Epidermal melanocyte (primary cell): Measurements from ENCODE around the gene POLR2I.
A peak's percentile ranks its signal among the peaks of the same experiment; 100 is the strongest.
"Not testable (repeated sequence)": the region's sequence is repeated elsewhere in the genome, so short reads cannot be mapped to it uniquely, and the experiment has no call there.

ENCODE experiments used
- DNase-seq: peaks from one replicate; pipeline ENCODE4 v3.0.0; 2011; ENCODE audit warnings: low spot score; ENCODE audit not compliant: insufficient read length

Gene POLR2I

DNA sequence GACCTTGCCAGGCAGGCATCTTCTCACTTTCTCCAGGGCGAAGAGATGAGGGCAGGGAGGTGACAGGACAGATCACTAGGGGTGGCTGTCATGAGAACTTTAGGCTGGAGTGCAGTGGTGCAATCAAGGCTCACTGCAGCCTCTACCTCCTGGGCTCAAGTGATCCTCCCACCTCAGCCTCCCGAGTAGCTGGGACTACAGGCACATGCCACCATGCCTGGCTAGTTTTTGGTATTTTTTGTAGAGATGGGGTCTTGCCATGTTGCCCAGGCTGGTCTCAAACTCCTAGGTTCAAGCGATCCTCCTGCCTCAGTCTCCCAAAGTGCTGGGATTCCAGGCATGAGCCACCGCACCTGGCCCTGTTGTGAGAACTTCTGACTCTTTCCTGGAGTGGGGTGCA, 20.2 kb upstream of the POLR2I start:
- not testable (repeated sequence) for DNase-seq

DNA sequence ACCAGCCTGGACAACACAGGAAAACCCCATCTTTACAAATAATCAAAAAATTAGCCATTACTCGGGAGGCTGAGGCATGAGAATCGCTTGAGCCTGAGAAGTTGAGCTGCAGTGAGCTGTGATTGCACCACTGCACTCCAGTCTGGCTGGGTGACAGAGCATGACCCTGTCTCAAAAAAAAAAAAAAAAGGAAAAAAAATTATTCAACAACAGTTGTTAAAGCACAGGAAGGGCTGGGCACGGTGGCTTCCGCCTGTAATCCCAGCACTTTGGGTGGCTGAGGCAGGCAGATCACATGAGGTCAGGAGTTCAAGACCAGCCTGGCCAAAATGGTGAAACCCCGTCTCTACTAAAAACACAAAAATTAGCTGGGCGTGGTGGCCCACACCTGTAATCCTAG, 16.5 kb upstream of the POLR2I start:
- DNase-seq, result not testable (repeated sequence)

DNA sequence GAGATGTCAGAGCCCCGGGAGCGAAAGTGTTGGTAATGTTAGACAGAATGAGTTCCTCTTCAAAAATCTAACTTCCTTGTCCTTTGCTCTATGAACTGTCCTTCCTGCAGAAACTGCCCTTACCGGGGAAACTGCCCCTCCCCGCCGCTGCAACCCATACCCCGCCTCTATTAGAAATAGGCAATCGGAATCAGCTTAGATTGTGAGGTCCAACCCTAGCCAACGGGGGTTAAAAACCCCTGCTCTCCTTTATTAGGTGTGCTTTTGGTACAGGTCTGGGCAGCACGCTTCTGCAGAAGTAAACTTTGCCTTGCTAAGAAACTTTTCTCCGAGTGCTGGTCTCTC, 13.7 kb upstream of the POLR2I start:
- DNase-seq, result no peak

DNA sequence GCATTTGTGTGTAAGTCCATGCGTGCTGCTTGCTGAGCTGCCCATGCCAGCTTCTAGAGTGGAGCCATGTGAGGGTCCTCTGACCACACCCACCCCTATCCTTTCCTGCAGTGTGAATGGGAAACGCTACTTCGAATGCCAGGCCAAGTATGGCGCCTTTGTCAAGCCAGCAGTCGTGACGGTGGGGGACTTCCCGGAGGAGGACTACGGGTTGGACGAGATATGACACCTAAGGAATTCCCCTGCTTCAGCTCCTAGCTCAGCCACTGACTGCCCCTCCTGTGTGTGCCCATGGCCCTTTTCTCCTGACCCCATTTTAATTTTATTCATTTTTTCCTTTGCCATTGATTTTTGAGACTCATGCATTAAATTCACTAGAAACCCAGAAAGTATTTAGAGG, 10.9 kb upstream of the POLR2I start:
- DNase-seq, result no peak

DNA sequence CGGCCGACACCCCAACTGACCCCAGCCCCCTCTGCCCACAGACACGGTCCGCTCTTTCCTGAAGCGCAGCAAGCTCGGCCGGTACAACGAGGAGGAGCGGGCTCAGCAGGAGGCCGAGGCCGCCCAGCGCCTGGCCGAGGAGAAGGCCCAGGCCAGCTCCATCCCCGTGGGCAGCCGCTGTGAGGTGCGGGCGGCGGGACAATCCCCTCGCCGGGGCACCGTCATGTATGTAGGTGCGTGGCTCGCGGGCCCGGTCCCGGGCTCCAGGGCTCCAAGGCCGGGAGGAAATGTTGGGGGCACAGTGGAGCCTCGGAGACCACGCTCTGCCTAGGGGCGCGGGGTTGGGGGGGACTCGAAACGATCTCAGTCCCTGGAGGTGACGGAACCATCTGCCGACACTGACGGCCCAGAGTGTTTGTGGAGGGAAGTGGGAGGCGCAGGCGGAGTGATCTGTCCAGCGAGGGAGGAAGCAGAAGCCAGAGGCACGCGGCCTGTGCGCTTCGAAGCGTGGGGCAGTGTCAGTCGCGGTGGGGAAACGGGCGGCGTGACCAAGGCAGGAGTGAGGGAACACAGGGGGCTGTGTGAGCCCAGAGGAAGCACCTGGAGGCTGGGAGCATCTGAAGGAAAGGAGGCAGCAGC, 6.9 kb upstream of the POLR2I start:
- no peak for DNase-seq

DNA sequence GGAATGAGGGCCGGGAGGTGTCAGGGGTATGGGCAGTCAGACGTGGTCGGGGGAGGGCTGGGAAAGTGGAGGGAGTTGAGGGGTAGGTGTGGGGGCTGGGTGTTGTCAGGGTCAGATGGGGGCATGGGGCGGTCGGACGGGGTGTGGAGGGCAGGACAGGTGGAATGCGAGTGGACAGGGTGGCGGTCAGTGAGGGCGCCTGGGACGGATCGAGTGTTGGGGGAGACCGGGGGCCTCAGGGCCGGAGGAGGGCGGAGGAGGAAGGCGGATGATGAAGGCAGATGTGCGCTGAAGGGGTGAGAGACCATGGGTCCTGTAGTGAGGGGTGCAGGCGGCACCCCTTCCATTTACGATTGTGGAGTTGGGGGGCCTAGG, 6.3 kb upstream of the POLR2I start:
- no peak for DNase-seq

DNA sequence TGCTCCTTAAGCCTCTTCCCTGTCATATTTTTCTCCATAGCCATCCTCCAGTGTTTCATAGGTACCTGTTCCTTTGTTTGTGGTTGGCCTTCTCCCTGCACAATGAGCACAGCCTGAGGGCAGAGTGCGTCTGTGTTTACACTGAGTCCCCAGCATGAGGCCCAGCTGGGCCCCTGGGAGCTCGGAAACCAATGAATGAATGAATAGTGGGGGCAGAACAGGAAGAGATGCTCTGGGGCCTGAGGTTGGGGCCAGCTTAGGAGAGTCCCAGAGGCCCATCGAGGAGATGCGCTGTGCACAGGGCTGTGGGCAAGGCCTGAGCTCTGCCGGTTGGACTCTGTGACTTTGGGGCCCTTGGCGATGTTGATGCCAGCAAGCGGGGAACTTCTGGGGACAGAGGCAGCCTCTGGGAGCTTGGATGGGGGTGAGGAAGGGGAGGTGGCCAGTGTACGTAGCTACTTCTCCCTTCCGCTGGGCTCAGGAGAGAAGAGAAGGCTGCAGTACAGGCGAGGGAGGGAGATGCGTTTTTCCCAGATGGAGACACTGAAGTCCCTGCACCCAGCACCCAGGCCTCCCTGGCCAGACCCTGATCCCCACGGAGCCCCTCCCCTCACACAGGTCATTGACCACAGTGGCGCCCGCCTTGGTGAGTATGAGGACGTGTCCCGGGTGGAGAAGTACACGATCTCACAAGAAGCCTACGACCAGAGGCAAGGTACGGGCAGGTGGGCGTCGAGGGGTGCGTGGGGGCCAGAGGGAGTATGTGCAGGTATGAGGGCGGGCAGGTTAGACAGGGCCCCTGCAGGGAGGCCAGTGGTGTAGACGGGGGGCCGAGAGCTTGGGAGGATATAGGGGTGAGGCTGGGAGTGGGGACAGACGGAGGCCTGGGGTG, 5.7 kb upstream of the POLR2I start:
- DNase-seq, result no peak

DNA sequence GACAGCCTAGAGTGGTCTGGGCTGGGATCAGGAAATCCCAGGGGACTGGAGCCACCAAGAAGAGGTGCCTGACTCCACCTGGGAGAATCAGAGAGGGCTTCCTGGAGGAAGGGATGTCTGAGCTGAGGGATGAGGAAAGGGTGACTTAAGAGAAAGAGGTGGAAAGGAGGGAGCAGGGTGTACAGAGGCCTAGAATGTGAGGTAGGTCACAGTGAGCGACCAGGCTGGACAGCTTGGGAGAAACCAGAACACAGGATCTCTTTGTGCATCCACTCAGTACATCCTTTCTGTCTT, 1.6 kb upstream of the POLR2I start:
- no peak for DNase-seq

DNA sequence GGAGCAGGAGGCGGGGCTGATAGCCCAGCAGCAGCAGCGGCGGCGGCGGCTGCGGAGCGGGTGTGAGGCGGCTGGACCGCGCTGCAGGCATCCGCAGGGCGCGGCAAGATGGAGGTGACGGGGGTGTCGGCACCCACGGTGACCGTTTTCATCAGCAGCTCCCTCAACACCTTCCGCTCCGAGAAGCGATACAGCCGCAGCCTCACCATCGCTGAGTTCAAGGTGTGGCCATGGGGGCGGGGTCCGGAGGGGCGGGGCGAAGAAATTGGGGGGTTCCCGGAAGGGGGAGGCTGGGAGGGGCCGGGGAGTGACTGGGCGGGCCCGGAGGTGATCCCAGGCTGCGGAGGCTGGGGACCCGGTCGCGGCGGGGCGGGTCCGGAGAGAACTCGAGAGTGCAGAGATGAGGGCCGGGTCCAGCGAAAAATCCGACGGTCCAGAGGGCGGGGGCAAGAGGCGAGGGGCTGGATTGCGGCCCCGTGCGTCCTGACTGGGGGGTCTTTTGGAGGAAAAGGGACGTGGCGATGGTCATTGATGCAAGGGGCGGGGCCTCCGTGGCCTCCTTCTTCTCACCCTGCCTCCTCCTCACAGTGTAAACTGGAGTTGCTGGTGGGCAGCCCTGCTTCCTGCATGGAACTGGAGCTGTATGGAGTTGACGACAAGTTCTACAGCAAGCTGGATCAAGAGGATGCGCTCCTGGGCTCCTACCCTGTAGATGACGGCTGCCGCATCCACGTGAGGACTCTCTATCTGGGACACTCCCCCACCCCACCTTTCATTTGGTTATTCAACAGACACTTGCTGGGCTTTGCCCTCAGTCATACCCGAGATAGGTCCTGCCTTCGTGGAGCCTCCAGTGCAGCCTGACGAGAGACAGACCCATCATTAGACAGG, 1.0 kb upstream of the POLR2I start, which contains the start of gene TBCB:
Gene TBCB, plus strand, starts transcription at position 16 of the 891 bp plus-strand sequence. Its CDS starts 93 bp downstream, at position 109.
- peak; percentile 67 for DNase-seq

DNA sequence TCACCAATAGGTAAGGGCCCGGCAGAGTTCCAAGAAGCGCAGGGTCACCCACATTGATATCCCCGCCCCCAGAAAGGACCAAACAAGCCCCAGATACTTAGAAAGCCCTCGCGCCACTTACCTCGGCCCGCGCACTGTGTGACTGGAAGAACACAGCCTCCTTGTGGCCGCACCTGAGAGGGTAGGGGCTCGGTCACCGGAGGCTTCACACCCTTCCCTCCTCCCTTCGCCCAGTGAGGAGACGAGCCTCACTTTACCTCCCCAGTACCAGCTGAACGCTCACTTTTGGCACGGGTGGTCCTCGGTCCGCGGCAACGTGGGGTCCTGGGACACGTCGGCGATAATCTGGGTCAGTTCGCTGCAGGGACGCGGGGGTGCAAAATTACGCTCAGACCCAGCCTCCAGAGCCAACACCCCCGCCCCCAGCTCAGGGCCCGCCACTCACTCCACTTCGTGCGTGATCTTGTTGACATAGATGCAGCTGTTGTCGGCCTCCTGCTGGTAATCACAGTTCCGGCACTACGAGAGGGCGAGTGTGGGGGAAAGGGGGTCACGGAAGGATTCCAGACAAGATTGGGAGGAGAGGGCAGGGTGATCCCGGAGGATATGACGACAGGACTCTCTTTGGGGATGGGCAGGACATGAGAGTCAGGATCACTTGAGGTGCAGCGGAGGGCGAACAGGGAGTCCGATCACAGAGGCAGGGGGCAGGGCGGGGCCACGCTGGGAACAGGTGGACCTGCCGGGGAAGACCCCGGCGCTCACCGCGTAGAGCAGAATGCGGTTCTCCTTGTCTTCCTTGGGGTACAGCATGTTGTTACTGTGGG, 568 bp downstream of the POLR2I start:
- no peak for DNase-seq

DNA sequence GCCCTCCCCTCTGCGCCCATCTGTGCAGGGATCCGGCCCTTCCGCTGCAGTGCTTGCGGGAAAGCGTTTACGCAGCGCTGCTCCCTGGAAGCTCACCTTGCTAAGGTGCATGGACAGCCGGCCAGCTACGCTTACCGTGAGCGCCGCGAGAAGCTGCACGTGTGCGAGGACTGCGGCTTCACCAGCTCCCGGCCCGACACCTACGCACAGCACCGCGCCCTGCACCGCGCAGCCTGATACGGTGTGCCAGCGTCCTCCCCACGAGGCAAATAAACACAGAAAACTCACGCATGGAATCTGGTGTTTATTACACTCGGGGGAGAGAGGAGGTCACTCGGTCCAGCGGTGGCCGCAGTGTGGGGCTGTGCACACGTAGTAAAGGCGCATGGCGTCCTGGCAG, 1.2 kb downstream of the POLR2I start:
- DNase-seq, result no peak

DNA sequence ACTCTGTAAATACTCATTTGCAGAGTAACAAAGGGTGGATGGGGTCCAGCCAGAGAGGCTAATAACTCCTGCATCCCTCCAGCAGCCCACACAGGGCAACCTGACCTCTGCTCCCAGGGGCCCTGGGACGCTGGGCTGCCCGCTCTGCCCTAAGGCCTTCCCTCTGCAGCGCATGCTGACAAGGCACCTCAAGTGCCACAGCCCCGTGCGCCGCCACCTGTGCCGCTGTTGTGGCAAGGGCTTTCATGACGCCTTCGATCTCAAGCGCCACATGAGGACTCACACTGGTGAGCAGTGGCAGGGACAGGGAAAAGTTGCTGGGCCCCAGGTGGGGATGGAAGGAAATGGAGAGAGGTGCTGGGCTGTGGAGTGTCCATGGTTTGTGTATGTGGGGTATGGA, 2.0 kb downstream of the POLR2I start:
- DNase-seq, result no peak

DNA sequence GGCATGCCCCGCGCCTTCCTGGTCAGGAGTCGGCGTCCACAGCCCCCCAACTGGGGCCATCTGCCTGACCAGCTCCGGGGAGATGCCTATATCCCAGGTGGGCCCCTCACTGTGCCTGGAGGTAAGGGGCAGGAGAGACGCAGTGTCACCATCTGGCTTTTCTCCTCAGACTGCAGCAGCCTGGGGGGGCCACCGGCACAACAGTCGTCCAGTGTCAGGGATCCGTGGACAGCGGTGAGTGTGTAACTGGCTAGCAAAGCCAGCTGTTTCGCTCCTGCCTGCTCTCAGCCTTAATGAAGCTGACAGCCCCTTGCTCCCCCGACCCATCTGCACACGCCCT, 3.5 kb downstream of the POLR2I start:
- no peak for DNase-seq

DNA sequence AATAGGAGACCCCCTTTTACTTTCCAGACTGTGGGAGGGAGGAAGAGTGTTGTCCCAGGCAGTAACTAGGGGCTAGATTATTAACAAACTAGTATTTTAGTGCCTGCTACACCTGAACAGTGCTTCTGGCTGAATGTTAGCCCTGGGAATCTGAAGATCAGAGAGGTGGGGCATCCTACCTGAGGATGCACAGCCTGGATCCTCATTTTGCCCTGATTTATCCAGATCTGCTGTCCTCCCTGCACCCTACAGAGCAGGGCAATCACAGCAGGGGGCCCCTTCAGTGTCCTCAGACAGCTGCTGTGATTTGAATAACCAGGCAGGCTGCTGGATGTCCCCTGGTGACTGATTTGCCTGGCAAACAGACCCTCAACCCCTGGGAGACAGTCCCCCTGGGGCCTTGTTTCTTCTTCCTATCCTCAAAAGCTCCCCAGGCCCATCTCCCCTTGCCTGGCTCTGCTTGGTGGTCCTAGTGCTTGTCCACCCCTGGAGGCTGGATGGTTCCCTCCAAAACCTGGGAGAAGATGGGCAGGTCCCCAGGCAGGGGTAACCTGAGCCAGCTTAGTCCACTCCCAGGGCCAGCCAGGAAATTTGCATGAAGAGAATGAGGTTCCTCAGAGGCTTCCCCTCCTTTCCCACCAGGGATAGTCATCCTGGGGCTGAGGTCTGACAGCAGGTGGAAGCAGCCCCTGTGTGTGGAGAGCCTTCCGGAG, 4.0 kb downstream of the POLR2I start, which contains the start of gene OVOL3:
Gene OVOL3, plus strand, starts transcription at position 657 of the 713 bp plus-strand sequence. CDS start 60 bp downstream, outside the sequence.
- no peak for DNase-seq

DNA sequence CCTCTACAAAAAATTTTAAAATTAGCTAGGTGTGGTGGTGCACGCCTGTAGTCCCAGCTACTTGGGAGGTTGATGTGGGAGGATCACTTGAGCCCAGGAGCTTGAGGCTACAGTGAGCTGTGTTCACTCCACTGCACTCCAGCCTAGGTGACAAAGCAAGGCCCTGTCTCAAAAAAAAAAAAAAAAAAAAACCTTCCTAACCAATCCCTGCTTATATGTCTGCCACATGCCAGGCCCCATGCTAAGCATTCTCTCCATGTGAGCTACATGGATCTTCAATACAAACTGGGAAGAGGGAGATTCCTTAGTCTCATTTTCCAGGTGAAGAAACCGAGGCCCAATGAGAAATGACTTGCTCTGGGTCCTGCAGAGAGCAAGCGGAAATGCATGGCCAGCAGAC, 6.0 kb downstream of the POLR2I start:
- DNase-seq, result no peak

DNA sequence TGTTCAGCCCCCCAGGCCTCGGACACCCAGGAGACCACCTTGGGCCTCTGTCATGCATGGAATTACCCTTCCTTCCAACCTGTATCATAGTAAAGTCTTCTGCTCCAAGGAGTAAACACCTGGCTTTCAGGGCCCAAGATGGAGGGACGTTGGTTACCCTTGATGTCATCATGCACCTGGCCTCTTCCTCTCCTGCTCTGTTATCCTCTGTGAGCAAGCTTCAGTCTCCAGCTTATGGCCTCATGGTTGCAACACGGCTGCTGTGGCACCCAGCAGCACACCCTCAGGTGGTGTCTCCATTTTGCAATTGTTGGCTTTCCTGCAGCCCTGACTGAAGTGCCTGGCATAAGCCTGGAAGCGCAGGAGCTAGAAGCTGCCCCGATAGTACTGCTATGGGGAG, 7.7 kb downstream of the POLR2I start:
- no peak for DNase-seq

DNA sequence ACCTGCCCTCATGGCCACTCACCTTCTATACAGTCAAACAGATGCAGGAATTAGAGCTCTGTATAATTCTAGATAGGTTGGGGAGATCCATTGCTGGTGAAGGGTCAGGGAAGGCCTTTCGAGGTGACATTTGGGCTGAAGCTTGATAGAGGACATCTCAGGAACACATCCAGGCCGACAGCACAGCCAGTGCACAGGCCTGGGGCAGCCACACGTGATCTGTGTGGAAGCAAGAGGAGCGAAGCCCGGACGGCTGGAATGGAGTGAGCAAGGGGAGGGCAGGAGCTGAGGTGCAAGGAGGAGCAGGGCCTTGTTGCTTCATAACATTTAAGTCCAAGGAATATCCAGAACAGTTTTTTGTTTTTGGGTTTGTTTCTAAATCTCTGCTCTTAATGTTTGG, 8.2 kb downstream of the POLR2I start:
- DNase-seq, result no peak

DNA sequence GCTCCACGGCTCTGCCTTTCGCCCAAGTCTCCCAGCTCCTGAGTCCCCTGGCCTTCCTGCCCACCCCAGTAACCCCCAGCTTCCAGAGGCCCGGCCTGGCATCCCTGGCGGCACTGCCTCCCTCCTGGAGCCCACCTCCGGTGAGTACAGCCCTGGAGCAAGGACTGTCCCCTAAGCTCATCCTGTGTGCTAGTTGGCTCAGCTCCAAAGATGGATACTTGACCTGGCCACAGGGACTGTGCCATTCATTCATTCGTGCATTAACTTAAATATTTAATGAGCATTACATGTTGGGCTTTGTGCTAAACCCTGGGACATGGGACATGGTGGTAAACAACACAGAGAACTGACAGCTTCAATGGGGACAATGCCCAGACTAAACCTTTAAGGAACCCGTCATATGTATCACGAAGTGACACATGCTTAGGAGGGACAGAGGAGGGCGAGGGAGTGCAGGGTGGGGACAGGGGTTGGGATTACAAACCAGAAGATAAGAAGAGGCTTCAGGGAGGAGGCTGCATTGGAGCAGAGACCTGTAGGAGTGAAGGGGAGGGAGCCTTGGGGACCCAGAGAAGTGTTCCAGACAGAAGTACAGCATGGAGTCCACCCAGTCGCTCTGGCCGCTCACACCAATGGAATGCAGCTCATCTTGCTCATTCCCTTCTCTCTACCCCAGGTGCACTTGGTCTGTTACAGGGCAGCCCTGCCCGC, 10.7 kb downstream of the POLR2I start:
- DNase-seq, result no peak

DNA sequence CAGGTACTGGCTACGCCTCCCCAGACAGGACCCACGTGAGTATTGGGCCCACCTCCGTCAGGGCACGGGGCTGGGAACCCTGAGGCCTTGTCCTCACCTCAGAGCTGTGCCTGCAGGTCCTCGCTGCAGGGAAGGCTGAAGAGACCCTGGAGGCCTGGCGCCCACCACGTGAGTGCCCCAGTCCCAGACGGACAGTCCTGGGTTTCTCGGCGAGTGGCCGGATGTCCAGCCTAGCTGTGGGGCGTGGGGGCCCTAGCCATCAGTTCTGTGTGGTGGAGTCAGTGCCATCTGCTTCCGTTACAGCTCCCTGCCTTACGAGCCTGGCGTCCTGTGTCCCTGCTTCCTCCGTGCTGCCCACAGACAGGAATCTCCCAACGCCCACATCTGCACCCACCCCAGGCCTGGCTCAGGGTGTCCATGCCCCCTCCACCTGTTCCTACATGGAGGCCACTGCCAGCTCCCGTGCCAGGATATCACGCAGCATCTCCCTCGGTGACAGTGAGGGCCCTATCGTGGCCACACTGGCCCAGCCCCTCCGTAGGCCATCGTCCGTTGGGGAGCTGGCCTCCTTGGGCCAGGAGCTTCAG, 11.5 kb downstream of the POLR2I start:
- no peak for DNase-seq
